Left lung (tissue), 10 donors: ENCODE results near the gene CCDC122. TPM values are rescaled to one million over a fixed set of nuclear protein-coding genes. Genes with fewer than 3 reads are reported as not detected.

Experiments
- ATAC-seq: fragments of 200-7000 bp; cut with Tn5 transposase; one replicate; pipeline ENCODE4 v1.9.1; 2020; ENCODE audit warnings: moderate library complexity
- DNase-seq, 4 donors: peaks; one replicate each; pipeline ENCODE4 v3.0.0-alpha.2; 2013 to 2020
- H3K27ac ChIP-seq, 2 donors: fragments of 200-600 bp; sonication (generic) in 1 of 2; one replicate each; pipeline versions ENCODE4 v1.5.0 to v1.8.0; 2020 to 2021
- H3K27me3 ChIP-seq, 2 donors: fragments of 200-600 bp; sonication (generic) in 1 of 2; one replicate each; pipeline versions ENCODE4 v1.5.0 to v1.8.0; 2020 to 2021
- H3K36me3 ChIP-seq, 2 donors: fragments of 200-600 bp; sonication (generic) in 1 of 2; one replicate each; pipeline versions ENCODE4 v1.5.0 to v1.8.0; 2020 to 2021
- H3K4me1 ChIP-seq, 2 donors: fragments of 200-600 bp; one replicate each; pipeline ENCODE4 v1.8.0; 2021
- H3K4me3 ChIP-seq, 2 donors: fragments of 200-600 bp; sonication (generic) in 1 of 2; one replicate each; pipeline versions ENCODE4 v1.5.0 to v1.8.0; 2020 to 2021; ENCODE audit warnings: mild to moderate bottlenecking in 1 of 2
- H3K9me3 ChIP-seq, 2 donors: fragments of 200-600 bp; sonication (generic) in 1 of 2; one replicate each; pipeline versions ENCODE4 v1.5.0 to v1.8.0; 2020 to 2021
- intact Hi-C, 2 donors: fragments of 100-400 bp; cut with DNase I; formaldehyde crosslinking; loops; one replicate each; pipeline versions ENCODE4 v1.11.2 to v1.14.2; 2022
- polyA plus RNA-seq, 6 donors: library from polyadenylated mRNA; unstranded; fragments of 120-200 nt; gene quantifications; one replicate each; pipeline ENCODE4 v1.2.1, GENCODE V29; 2013; ENCODE audit not compliant: insufficient read length in 6 of 6
- total RNA-seq, 2 donors: library from RNA; stranded (reverse); fragmentation: NEBNext Ultra II Directional; extraction: Animal tissue kit (Norgen Biotek cat#: 25700); gene quantifications; one replicate each; pipeline ENCODE4 v1.2.1, GENCODE V29; 2021
- TF ChIP-seq, protein P1 (sequence below), 2 donors: fragments of 200-600 bp; sonication (generic) in 1 of 2; IDR thresholded peaks; one replicate each; pipeline versions ENCODE4 v1.5.0 to v1.8.0; 2021; ENCODE audit warnings: antibody characterized with exemption in 2 of 2
- donor health status: DM: no; HTN: yes; CAD: no.
- donor health status: DM: no; HTN: no; CAD: no.

CCDC122 gene
- total and polyA plus RNA-seq, 8 donors: 5.3 to 11.6 (median 7.0) TPM

DNA sequence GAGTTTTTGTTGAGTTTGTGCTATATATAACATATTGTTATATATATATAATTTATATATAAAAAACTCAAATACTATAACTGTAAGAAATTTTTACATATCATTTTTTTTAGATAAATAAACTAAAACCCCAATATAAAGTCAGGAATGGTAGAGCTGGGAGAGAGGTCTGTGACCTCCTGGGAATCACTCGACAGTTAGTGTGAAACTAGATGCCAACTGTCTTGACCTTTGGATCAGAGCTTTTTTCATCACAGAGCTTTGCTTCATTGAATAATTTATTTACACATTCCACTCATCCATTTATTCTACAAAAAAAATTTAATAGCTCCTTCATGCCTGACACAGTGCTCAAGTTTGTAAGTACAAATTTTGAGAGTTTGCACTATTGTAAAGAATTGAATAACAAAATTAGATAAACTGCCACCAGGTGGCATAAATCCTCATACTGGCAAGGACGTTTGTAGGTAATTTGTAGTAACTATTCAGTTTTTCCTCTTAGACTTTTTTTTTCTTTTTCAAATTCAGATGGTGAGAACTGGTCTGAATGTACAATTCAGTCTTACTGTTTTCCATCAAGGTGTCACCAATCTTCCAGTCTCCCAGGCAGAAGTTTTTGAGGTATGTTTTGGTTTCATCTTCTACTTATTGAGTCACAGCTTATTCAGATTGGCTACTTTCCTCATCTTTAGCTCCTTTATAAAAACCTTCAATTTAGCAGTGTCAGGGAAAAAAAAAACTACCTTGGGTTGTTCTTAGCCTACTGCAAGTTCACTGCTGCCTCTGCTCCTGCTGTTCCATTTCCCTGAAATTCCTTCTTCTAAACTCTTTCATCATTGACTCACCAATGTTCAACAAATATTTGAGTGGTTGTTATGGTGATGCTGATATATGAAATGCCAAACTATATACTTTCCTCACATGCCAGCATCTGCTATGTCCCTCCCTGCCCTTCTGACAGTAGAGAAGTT lies 28.9 kb upstream of the CCDC122 start:
- no peaks in the 10 kb centered on the region for H3K27me3 ChIP-seq
- TF ChIP-seq, protein P1, sequence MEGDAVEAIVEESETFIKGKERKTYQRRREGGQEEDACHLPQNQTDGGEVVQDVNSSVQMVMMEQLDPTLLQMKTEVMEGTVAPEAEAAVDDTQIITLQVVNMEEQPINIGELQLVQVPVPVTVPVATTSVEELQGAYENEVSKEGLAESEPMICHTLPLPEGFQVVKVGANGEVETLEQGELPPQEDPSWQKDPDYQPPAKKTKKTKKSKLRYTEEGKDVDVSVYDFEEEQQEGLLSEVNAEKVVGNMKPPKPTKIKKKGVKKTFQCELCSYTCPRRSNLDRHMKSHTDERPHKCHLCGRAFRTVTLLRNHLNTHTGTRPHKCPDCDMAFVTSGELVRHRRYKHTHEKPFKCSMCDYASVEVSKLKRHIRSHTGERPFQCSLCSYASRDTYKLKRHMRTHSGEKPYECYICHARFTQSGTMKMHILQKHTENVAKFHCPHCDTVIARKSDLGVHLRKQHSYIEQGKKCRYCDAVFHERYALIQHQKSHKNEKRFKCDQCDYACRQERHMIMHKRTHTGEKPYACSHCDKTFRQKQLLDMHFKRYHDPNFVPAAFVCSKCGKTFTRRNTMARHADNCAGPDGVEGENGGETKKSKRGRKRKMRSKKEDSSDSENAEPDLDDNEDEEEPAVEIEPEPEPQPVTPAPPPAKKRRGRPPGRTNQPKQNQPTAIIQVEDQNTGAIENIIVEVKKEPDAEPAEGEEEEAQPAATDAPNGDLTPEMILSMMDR (IDR thresholded peaks at IDR 0.05): peak; percentile 37 to 55
- H3K36me3 ChIP-seq: no peaks in the 10 kb centered on the region
- DNase-seq (peak in 2 of 4 donors; percentile 36 to 48), ATAC-seq (peak; percentile 62)
- H3K4me1 ChIP-seq: peaks cover 0 to 8% of the 10 kb centered on the region in 2 donors
- H3K27ac ChIP-seq: no peak overlapping the region
- no peak overlapping the region for H3K4me3 ChIP-seq
- intact Hi-C loops: loop anchor here in 1 of 2 donors (10.0 kb wide), 1 partner anchor 536 kb away; no protein-coding TSS in a partner anchor
- H3K9me3 ChIP-seq: no peaks in the 10 kb centered on the region

DNA sequence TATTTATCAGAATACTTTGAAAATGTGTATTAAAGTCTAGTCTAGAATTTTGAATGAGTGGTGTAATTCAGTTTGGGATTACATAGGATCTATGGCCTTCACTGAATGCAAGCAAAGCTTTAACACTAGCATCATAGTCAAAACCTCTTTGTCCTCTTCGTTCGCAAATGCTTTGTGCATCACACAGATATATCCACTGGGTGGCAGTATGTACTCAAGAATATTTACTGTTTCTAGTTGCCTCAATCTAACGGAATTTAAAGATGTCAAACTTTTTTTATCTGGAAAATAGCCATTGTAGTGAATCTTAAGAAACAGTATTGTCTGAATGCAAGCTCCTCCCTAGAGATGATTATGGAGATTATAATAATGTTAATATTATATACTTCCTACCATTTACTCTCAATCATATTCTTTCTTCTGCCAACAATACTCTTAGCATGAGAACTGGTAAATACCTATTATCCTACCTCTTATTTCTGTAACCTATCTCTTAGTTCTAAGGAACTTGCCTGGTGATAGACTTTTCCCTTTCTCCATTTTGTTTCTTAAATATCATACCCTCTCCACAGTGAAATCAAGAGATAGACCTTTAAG lies 26.0 kb upstream of the CCDC122 start:
- H3K36me3 ChIP-seq: no peaks in the 10 kb centered on the region

GRCh38 chr13:43895940-43896339 lies 16.4 kb upstream of the CCDC122 start:
- TF ChIP-seq, protein P1 (IDR thresholded peaks at IDR 0.05): no peak
- DNase-seq: no peak
- intact Hi-C loops: no loop called here
- peaks cover 0 to 7% of the 10 kb centered on the region in 2 donors for H3K36me3 ChIP-seq
- H3K4me1 ChIP-seq: no peaks in the 10 kb centered on the region
- no peak overlapping the region for H3K4me3 ChIP-seq
- no peak overlapping the region for H3K27ac ChIP-seq
- no peak for ATAC-seq
- H3K9me3 ChIP-seq: no peaks in the 10 kb centered on the region
- H3K27me3 ChIP-seq: no peaks in the 10 kb centered on the region

More for the DNA sequence above, 26.0 kb upstream of the CCDC122 start:
- ATAC-seq (peak; percentile 89), DNase-seq (peak in 2 of 4 donors; percentile 56 to 77)
- H3K4me3 ChIP-seq: no peak overlapping the region
- H3K27me3 ChIP-seq: no peaks in the 10 kb centered on the region
- H3K4me1 ChIP-seq: peaks cover 0 to 8% of the 10 kb centered on the region in 2 donors
- intact Hi-C loops: loop anchor here in 1 of 2 donors (10.0 kb wide), 1 partner anchor 539 kb away; no protein-coding TSS in a partner anchor
- H3K27ac ChIP-seq: no peak overlapping the region
- H3K9me3 ChIP-seq: no peaks in the 10 kb centered on the region
- TF ChIP-seq, protein P1 (IDR thresholded peaks at IDR 0.05): peak; percentile 67 to 85

DNA sequence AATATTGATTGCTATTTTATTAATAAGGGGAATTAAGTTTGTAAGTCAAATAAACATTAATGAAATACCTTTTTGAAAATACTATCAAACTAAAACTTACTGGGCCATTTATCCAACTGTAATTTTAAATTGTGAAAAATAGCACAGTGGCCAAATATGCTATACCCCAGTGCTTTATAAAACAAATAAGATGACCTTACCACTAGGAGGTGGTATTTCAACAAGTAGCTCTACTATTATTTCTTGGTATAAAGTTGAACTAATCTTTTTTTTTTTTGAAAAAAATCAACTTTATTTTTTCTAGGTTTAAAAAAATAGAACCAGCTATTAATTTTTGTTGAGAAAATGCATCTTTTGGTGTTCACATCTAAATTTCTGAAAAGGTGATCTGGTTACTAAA lies 14.9 kb upstream of the CCDC122 start:
- no peak overlapping the region for H3K27ac ChIP-seq
- no peaks in the 10 kb centered on the region for H3K4me1 ChIP-seq
- peaks cover 0 to 19% of the 10 kb centered on the region in 2 donors for H3K36me3 ChIP-seq
- H3K27me3 ChIP-seq: no peaks in the 10 kb centered on the region
- no peaks in the 10 kb centered on the region for H3K9me3 ChIP-seq
- TF ChIP-seq, protein P1 (IDR thresholded peaks at IDR 0.05): no peak
- intact Hi-C loops: no loop called here
- no peak overlapping the region for H3K4me3 ChIP-seq
- DNase-seq (no peak), ATAC-seq (no peak)

- H3K4me3 ChIP-seq: no peak overlapping the region
- intact Hi-C loops: no loop called here
- H3K4me1 ChIP-seq: peaks cover 0 to 21% of the 10 kb centered on the region in 2 donors
- peaks cover 0 to 18% of the 10 kb centered on the region in 2 donors for H3K36me3 ChIP-seq
- no peaks in the 10 kb centered on the region for H3K9me3 ChIP-seq
- ATAC-seq (no peak), DNase-seq (no peak)
- no peaks in the 10 kb centered on the region for H3K27me3 ChIP-seq
- H3K27ac ChIP-seq: no peak overlapping the region
- TF ChIP-seq, protein P1 (IDR thresholded peaks at IDR 0.05): no peak
Measured at GRCh38 chr13:43884222-43884621, 4.7 kb upstream of the CCDC122 start.
